Neural cell (in vitro differentiated cells): ENCODE results near the gene CKMT2. TPM values are rescaled to one million over a fixed set of nuclear protein-coding genes. Genes with fewer than 3 reads are reported as not detected.

Source experiments
- H2AFZ ChIP-seq: fragments of 200-600, 300-800 bp; sonication (generic), shearing (Covaris generic); 2 replicates; pipeline ENCODE4 v1.6.0; 2014; ENCODE audit warnings: low read depth, mild to moderate bottlenecking, antibody characterized with exemption, low read length, moderate library complexity
- H3F3A ChIP-seq: fragments of 200-600 bp; shearing (Covaris generic); 2 replicates; pipeline ENCODE4 v1.6.1; 2016; ENCODE audit warnings: mild to moderate bottlenecking, moderate library complexity, mixed read lengths, antibody characterized with exemption, low read length; ENCODE audit not compliant: insufficient read depth, poor library complexity, severe bottlenecking
- H3K27ac ChIP-seq: fragments of 200-600, 300-800 bp; sonication (generic), shearing (Covaris generic); 2 replicates; pipeline ENCODE4 v1.5.1; 2014; ENCODE audit warnings: mild to moderate bottlenecking, low read length, moderate library complexity
- H3K27me3 ChIP-seq: fragments of 300-800, 200-600 bp; sonication (generic), shearing (Covaris generic); 2 replicates; pipeline ENCODE4 v1.6.0; 2014; ENCODE audit warnings: mild to moderate bottlenecking, low read depth, low read length, moderate library complexity; ENCODE audit not compliant: insufficient read depth
- H3K36me3 ChIP-seq: fragments of 300-800, 200-600 bp; sonication (generic), shearing (Covaris generic); 2 replicates; pipeline ENCODE4 v1.5.1; 2014; ENCODE audit warnings: mild to moderate bottlenecking, antibody characterized with exemption, low read length, moderate library complexity; ENCODE audit not compliant: insufficient read depth
- H3K4me2 ChIP-seq: fragments of 300-800, 200-600 bp; sonication (generic), shearing (Covaris generic); 2 replicates; pipeline ENCODE4 v1.6.0; 2014; ENCODE audit warnings: mild to moderate bottlenecking, low read length
- H3K4me3 ChIP-seq: fragments of 300-800, 200-600 bp; sonication (generic), shearing (Covaris generic); 2 replicates; pipeline ENCODE4 v1.5.1; 2014; ENCODE audit warnings: mild to moderate bottlenecking, low read length, moderate library complexity
- H3K79me2 ChIP-seq: fragments of 200-600 bp; shearing (Covaris generic); replicated peaks from 2 replicates; pipeline ENCODE4 v1.6.0; 2014; ENCODE audit warnings: mild to moderate bottlenecking, low read length, moderate library complexity; ENCODE audit not compliant: insufficient read depth
- H3K9ac ChIP-seq: fragments of 300-800, 200-600 bp; sonication (generic), shearing (Covaris generic); 2 replicates; pipeline ENCODE4 v1.6.1; 2016; ENCODE audit warnings: mild to moderate bottlenecking, low read length, mixed read lengths
- H3K9me2 ChIP-seq: fragments of 200-600 bp; shearing (Covaris generic); 2 replicates; pipeline ENCODE4 v1.6.1; 2016; ENCODE audit warnings: mild to moderate bottlenecking, low read length, mixed read lengths; ENCODE audit not compliant: insufficient read depth
- H3K9me3 ChIP-seq: fragments of 200-600, 300-800 bp; sonication (generic), shearing (Covaris generic); 2 replicates; pipeline ENCODE4 v1.6.1; 2016; ENCODE audit warnings: mild to moderate bottlenecking, mixed run types, low read length, moderate library complexity, mixed read lengths
- H4K20me1 ChIP-seq: fragments of 200-600 bp; shearing (Covaris generic); 2 replicates; pipeline ENCODE4 v1.6.1; 2016; ENCODE audit warnings: mild to moderate bottlenecking, mixed run types; ENCODE audit not compliant: insufficient read depth
- EP300 ChIP-seq: fragments of 450-650 bp; conservative IDR thresholded peaks from 2 replicates; pipeline ENCODE4 v1.6.1; 2014; ENCODE audit warnings: antibody characterized with exemption, mild to moderate bottlenecking, moderate library complexity; ENCODE audit not compliant: poor library complexity, severe bottlenecking
- EZH2 ChIP-seq: fragments of 200-600, 300-800 bp; shearing (Covaris generic), sonication (generic); IDR thresholded peaks from 2 replicates; pipeline ENCODE4 v1.6.1; 2014; ENCODE audit warnings: antibody characterized with exemption, low read length, borderline replicate concordance, mild to moderate bottlenecking; ENCODE audit not compliant: insufficient read depth, poor library complexity, severe bottlenecking
- MXI1 ChIP-seq: fragments of 450-650 bp; conservative IDR thresholded peaks from 2 replicates; pipeline ENCODE4 v1.6.1; 2014; ENCODE audit warnings: antibody characterized with exemption, mild to moderate bottlenecking; ENCODE audit not compliant: poor library complexity, severe bottlenecking
- POLR2AphosphoS5 ChIP-seq: IDR thresholded peaks from 2 replicates; pipeline ENCODE4 v1.6.1; 2012
- RAD21 ChIP-seq: fragments of 450-650 bp; conservative IDR thresholded peaks from 2 replicates; pipeline ENCODE4 v1.6.1; 2014; ENCODE audit warnings: antibody characterized with exemption, mild to moderate bottlenecking, moderate library complexity
- REST ChIP-seq: IDR thresholded peaks from 2 replicates; pipeline ENCODE4 v1.6.1; 2012; ENCODE audit warnings: borderline replicate concordance
- SMC3 ChIP-seq: fragments of 450-650 bp; conservative IDR thresholded peaks from 2 replicates; pipeline ENCODE4 v1.6.1; 2014; ENCODE audit warnings: antibody characterized with exemption, mild to moderate bottlenecking, moderate library complexity; ENCODE audit not compliant: poor library complexity
- TAF1 ChIP-seq: IDR thresholded peaks from 2 replicates; pipeline ENCODE4 v1.6.1; 2012; ENCODE audit warnings: low read depth
- polyA plus RNA-seq: library from polyadenylated mRNA; depleted of rRNA; stranded (reverse); fragments of >200 nt; gene quantifications from 2 replicates; pipeline ENCODE4 v1.2.3, GENCODE V29; 2014

The CKMT2 gene
- polyA plus RNA-seq, 1 donor from 2014 or later: not detected

DNA sequence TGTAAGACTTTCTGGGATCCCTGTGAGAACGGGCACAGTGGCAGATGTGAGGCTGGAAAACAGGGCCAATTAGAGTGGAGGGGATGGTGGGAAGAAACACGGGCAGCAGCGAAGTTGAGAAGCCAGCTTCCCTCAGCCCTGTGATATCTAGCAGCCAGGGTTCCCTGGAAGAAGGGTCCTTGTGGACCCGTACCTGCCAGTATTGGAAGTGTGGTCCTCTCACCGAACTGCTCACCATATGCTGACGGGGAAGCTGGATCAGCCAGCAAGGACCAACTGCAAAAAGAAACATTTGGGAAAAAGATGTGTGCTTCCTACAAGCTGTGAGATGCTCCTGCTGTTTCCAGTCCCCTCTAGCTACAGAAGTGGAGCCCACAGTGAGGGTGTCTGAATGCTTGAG is 13.6 kb downstream of the CKMT2 start:
- H3K4me3 ChIP-seq: no peak overlapping the region
- TF ChIP-seq SMC3 (no peak), REST (no peak), RAD21 (no peak), POLR2AphosphoS5 (no peak), EZH2 (no peak)
- no peaks in the 10 kb centered on the region for H3K36me3 ChIP-seq
- peaks cover 7% of the 10 kb centered on the region for H3K9me3 ChIP-seq
- no peak overlapping the region for H3K27ac ChIP-seq
- no peak overlapping the region for H3K4me2 ChIP-seq
- no peaks in the 10 kb centered on the region for H3K79me2 ChIP-seq
- no peaks in the 10 kb centered on the region for H3K27me3 ChIP-seq
- no peak overlapping the region for H3K9ac ChIP-seq
- no peaks in the 10 kb centered on the region for H3F3A ChIP-seq
- H3K9me2 ChIP-seq: no peaks in the 10 kb centered on the region
- H2AFZ ChIP-seq: no peak overlapping the region
- H4K20me1 ChIP-seq: no peaks in the 10 kb centered on the region

DNA sequence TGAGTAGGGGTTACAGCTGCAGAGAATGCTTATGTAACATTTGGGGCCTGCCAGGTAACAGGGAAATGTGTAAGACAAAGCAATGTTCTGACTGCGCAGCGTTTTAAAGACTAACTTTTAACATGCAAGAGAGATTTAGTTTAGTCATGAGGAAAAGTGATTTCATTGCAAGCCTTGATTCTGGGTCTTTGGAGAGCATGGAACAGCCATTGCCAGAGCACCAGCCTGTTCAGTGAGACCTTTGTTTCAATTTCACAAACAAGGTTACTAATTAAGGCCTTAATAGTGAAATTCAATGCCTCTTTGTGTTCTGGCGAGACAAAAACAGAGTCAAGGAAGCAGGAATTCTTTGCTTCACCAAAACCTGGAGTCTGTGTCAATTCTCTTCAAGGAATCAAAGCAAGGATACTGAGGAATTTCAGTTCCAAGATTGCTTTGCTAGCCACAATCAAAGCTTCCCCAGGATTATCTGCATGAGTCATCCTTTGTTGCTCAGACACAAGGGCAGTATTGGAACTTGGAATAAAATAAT is 14.4 kb downstream of the CKMT2 start:
- TF ChIP-seq TAF1: no peak
- TF ChIP-seq EP300: no peak
- no peak for TF ChIP-seq EZH2
- no peak for TF ChIP-seq RAD21
- TF ChIP-seq REST: no peak
- TF ChIP-seq MXI1: no peak
- Histone ChIP-seq H2AFZ (no peak overlapping the region), H3K9ac (no peak overlapping the region), H4K20me1 (no peaks in the 10 kb centered on the region), H3K36me3 (no peaks in the 10 kb centered on the region), H3K9me2 (no peaks in the 10 kb centered on the region), H3K79me2 (no peaks in the 10 kb centered on the region), H3K9me3 (peaks cover 7% of the 10 kb centered on the region), H3K4me3 (no peak overlapping the region), H3F3A (no peaks in the 10 kb centered on the region), H3K27me3 (no peaks in the 10 kb centered on the region), H3K4me2 (no peak overlapping the region), H3K27ac (no peak overlapping the region)
